ENCODE measurements around the gene RTEL1.
"Not testable (repeated sequence)": the region's sequence is repeated elsewhere in the genome, so short reads cannot be mapped to it uniquely, and the experiment has no call there.

Gene RTEL1

GRCh38 chr20:63628246-63628975 lies 29.7 kb upstream of the RTEL1 start:
- peak; percentile 84 to 86 for DNase-seq

DNA sequence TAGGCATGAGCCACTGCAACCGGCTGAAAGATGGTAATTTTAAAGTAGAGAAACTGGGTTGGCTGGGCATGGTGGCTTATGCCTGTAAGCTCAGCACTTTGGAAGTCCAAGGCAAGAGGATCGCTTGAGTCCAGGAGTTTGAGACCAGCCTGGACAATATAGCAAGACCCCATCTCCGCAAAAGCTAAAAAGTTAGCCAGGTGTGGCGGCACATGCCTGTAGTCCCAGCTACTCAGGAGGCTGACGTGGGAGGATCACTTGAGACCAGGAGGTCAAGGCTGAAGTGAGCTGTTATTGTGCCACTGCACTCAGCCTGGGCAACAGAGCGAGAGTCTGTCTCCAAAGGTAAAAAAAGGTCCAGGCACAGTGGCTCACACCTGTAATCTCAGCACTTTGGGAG lies 27.2 kb upstream of the RTEL1 start:
- DNase-seq: not testable (repeated sequence)

DNA sequence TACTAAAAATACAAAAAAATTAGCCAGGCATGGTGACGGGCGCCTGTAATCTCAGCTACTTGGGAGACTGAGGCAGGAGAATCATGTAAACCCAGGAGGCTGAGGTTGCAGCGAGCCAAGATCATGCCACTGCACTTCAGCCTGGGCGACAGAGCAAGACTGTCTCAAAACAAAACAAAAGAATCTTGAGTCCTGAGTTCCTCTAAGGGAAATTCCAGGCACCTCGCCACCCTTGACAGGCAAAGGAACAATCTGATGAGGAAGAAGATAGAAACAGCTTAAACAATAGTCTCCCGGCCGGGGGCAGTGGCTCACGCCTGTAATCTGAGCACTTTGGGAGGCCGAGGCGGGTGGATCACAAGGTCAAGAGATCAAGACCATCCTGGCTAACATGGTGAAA lies 26.7 kb upstream of the RTEL1 start:
- DNase-seq: not testable (repeated sequence)

GRCh38 chr20:63633732-63634131 lies 24.4 kb upstream of the RTEL1 start:
- DNase-seq: no peak

- peak; percentile 75 for DNase-seq
These were observed 22.5 kb upstream of the RTEL1 start for GRCh38 chr20:63635431-63636141.

- no peak for DNase-seq
These were observed 21.1 kb upstream of the RTEL1 start for GRCh38 chr20:63636752-63637628.

DNA sequence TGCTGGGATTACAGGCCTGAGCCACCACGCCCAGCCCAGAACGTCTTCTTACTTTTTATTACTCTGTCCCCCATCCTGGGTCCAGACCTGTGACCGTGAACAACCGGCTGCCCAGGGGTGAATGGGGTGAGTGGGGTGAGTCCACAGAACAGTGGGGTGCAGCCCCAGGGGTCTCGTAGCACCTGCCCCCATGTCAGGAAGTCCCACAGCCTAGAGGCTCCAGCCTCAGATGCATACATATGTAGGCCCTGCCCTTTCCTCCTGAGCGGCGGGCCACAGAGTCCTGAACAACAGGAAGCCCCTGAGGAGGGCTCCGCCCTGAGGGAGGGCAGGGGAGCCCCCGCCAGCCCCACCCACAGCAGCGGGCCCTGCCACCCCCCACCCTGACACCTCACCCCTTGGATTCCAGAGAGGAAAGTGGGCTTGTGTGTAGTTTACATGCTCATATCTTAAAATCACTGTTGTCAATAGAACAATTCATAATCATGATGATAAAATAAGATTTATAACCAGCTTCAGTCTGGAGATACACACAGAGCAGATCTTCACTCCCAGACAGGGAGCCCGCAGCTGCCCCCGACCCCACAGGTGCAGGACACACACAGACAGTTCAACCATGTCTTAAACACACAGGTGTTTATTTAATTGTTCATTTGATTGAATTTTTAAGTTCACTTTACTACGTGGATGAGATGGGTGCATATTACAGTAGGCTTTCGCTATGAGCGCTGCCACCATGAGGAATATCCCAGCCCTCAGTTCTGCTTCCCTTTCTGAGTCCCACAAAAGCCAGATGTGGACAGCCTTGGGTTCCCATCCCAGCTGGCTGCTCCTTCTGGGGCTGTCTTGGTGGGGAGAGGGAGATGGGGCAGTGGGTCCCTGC lies 18.8 kb upstream of the RTEL1 start:
- DNase-seq: peak; percentile 76 to 79

- peak in 1 of 2 experiments; percentile 38 for DNase-seq
These were observed 18.0 kb upstream of the RTEL1 start for GRCh38 chr20:63640086-63640485.

DNA sequence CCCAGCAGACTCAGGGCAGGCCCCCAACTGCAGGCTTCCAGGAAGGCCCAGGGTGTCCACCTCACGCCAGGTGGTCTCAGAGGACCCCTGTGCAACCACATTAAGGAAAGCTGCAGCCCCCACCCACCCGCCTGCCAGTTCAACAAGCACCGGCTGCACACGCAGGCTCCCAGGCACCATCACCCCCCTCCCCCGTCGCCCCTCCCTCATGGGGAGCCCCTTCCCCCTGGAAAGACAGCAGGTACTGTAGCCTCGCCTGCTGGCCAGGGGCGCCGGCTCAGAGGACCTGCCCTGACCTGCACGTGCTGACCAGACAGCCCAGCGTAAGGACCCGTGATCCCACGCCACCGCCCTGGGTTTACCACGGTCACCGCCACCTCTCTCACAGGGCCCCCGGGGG lies 17.4 kb upstream of the RTEL1 start:
- DNase-seq: peak; percentile 45 to 50

DNA sequence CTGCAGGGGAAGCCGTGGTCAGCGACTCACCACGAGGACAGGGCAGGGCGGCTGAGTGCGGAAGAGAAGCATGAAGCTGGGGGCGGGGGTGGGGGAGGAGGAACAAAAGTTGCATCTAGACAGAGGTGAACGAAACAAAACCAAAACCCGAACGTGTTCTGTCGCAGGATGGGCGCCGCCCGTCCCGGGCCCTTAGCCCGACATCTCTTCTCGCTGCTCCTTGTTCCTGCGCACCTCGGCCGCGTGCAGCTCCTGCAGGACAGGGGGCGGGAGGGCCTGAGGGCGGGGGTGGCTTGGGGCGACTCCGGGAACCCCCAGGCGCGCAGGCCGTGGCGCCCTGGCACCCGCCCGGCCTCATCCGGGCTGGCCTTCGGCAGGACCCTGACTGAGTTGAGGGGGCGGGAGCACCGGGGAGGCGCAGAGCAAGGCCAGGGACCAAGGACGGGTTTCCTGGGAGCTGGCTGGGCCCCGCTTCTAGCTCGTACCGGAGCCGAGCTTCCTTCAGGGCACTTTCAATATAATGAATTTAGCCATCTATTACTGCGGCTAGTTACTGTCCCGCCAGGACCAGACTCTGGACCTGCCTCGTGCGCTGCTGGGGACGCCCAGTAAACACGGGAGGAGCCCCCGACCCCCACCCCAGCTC lies 16.8 kb upstream of the RTEL1 start:
- peak in 1 of 2 experiments; percentile 69 for DNase-seq

- DNase-seq: peak; percentile 95 to 97
These were observed 16.2 kb upstream of the RTEL1 start for GRCh38 chr20:63641792-63642523.

- DNase-seq: no peak
These were observed 15.4 kb upstream of the RTEL1 start for GRCh38 chr20:63642527-63643247.

- DNase-seq: no peak
These were observed 14.6 kb upstream of the RTEL1 start for GRCh38 chr20:63643499-63643898.

- no peak for DNase-seq
These were observed 14.2 kb upstream of the RTEL1 start for GRCh38 chr20:63643946-63644345.

DNA sequence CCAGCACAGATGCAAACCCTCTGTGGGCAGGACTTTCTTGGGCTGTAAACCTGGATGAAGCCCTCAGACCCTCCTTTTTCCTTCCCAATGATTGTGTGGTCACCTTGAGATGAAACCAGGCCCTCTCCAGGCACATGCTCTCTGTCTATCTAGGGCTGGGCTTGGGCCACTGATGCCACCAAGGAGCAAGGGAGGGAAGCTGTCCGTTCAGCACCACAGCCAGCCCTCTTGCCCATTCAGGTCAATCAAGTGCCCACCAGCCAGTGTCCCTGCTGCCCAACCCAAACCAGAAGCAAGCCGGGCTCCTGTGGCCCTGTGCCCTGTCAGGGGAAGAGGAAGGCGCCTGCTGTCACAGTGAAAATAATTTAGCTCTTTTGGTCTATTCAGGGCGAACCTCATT lies 12.9 kb upstream of the RTEL1 start:
- no peak for DNase-seq

DNA sequence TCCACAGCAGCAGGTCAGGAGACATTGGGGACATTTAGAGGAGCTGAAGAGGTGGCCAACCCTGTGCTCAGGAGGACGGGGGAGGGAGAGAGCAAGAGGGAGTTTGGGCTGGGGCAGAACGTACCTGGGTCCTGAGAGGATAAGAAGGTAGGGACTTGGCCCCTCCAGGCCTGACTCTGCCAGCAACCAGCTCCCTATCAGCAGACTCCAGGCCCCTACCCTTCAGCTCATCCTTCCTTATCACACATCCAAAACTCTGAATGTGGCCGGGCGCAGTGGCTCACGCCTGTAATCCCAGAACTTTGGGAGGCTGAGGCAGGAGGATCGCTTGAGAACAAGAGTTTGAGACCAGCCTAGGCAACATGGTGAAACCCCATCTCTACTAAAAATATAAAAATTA lies 9.9 kb upstream of the RTEL1 start:
- no peak for DNase-seq

GRCh38 chr20:63648895-63649589 lies 9.1 kb upstream of the RTEL1 start:
- no peak for DNase-seq

DNA sequence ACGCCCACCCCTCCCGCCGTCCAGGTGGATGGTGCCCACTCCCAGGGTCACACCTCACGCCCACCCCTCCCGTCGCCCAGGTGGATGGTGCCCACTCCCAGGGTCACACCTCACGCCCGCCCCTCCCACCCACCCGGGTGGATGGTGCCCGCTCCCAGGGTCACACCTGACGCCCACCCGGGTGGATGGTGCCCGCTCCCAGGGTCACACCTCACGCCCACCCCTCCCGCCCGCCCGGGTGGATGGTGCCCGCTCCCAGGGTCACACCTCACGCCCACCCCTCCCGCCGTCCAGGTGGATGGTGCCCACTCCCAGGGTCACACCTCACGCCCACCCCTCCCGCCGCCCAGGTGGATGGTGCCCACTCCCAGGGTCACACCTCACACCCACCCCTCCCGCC lies 7.6 kb upstream of the RTEL1 start:
- not testable (repeated sequence) for DNase-seq

DNA sequence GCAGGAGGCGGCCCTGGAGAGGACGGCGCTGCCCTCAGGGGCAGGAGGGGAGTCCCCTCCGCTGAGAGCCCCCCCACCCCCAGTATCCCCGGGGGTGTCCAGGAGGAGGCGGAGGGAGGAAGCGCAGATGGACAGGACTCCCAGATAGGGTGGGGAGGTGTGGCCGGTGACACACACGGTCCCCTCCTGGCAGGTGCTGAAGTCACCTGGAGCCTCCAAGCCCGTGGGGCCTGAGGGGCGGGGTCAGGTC lies 6.2 kb upstream of the RTEL1 start:
- DNase-seq: no peak
